Mucosa of descending colon (tissue), 3 donors: ENCODE measurements around the gene OR52N2. TPM values are rescaled to one million over a fixed set of nuclear protein-coding genes. Genes with fewer than 3 reads are reported as not detected.

Source experiments
- ATAC-seq: fragments of 200-7000 bp; cut with Tn5 transposase; one replicate; pipeline ENCODE4 v1.9.1; 2020; ENCODE audit warnings: mild to moderate bottlenecking, moderate library complexity
- DNase-seq, 3 donors: peaks; one replicate each; pipeline ENCODE4 v3.0.0-alpha.2; 2020
- H3K36me3 ChIP-seq: fragments of 200-600 bp; one replicate; pipeline ENCODE4 v1.8.0; 2021; ENCODE audit warnings: low read depth, mild to moderate bottlenecking
- H3K4me1 ChIP-seq: fragments of 200-600 bp; one replicate; pipeline ENCODE4 v1.8.0; 2021; ENCODE audit warnings: low read depth, mild to moderate bottlenecking
- H3K4me3 ChIP-seq: fragments of 200-600 bp; one replicate; pipeline ENCODE4 v1.8.0; 2021; ENCODE audit warnings: mild to moderate bottlenecking
- H3K9me3 ChIP-seq: fragments of 200-600 bp; one replicate; pipeline ENCODE4 v1.8.0; 2021; ENCODE audit warnings: mild to moderate bottlenecking
- CTCF ChIP-seq: fragments of 200-600 bp; IDR thresholded peaks from one replicate; pipeline ENCODE4 v1.8.0; 2022; ENCODE audit warnings: antibody characterized with exemption, mild to moderate bottlenecking
- intact Hi-C, 2 donors: fragments of 100-400 bp; cut with DNase I in 1 of 2; cut with micrococcal nuclease in 1 of 2; formaldehyde crosslinking; loops; one replicate each; pipeline versions ENCODE4 v1.11.0 to v1.11.1; 2022; cut with DNase I, micrococcal nuclease
- total RNA-seq, 3 donors: library from RNA; stranded (reverse); fragmentation: NEBNext Ultra II Directional in 2 of 3; extraction: Animal tissue kit (Norgen Biotek cat#: 25700) in 2 of 3; gene quantifications; one replicate each; pipeline versions ENCODE4 v1.2.1 to v1.2.4, GENCODE V29; 2021 to 2023
- donor health status: DM: no; HTN: no; CAD: no; lungs with moderate emphysema.
- donor health status: DM: no; HTN: no; CAD: no.
- donor health status: DM: no; HTN: yes; CAD: no.

Gene OR52N2
- total RNA-seq, 3 donors from 2014 or later = not detected

- no peaks in the 10 kb centered on the region for H3K36me3 ChIP-seq
- DNase-seq (no peak), ATAC-seq (no peak)
- intact Hi-C loops = no loop called here
- no peaks in the 10 kb centered on the region for H3K9me3 ChIP-seq
- no peak for TF ChIP-seq CTCF
- H3K4me3 ChIP-seq = no peak overlapping the region
- H3K4me1 ChIP-seq = no peaks in the 10 kb centered on the region
These were observed 9.6 kb downstream of the OR52N2 start for GRCh38 chr11:5818245-5818886.

DNA sequence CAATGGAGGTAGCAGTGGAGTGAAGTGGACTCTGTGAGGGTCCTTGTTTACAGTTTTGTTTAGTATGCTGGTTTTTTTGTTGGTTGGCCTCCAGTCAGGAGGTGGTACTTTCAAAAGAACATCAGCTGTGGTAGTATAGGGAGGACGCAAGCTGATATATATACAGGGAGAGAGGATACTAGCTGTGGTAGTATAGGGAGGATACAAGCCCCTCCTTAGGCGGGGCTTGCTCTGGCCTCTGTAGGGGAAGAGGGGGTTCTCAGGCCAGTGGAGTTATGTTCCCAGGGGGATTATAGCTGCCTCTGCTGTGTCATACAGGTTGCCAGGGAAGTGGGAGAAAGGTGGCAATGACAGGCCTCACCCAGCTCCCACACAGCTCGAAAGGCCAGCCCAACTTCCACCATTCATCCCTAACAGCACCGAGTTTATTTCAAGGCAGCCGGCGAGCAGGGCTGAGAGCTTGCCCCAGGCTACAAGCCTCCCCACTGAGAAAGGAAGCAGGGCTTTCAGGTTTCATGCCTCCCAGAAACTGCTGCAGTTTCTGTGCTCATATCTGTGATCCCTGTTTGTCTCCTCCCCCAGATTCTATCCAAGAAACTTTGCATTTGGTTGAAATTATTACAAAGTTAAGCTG, 22.6 kb downstream of the OR52N2 start:
- Histone ChIP-seq H3K36me3 (no peaks in the 10 kb centered on the region), H3K4me3 (no peak overlapping the region), H3K9me3 (no peaks in the 10 kb centered on the region), H3K4me1 (no peaks in the 10 kb centered on the region)
- TF ChIP-seq CTCF = no peak
- no peak for ATAC-seq
- intact Hi-C loops = no loop called here
- no peak for DNase-seq

- DNase-seq = no peak
- intact Hi-C loops = no loop called here
- no peak for TF ChIP-seq CTCF
- Histone ChIP-seq H3K4me3 (no peak overlapping the region), H3K9me3 (no peaks in the 10 kb centered on the region), H3K36me3 (no peaks in the 10 kb centered on the region), H3K4me1 (no peaks in the 10 kb centered on the region)
- no peak for ATAC-seq
These were observed 24.7 kb downstream of the OR52N2 start for GRCh38 chr11:5833446-5833845.

GRCh38 chr11:5837695-5838094, 29.0 kb downstream of the OR52N2 start:
- H3K36me3 ChIP-seq = no peaks in the 10 kb centered on the region
- intact Hi-C loops = no loop called here
- no peak for TF ChIP-seq CTCF
- H3K4me1 ChIP-seq = no peaks in the 10 kb centered on the region
- DNase-seq (no peak), ATAC-seq (no peak)
- no peaks in the 10 kb centered on the region for H3K9me3 ChIP-seq
- no peak overlapping the region for H3K4me3 ChIP-seq

DNA sequence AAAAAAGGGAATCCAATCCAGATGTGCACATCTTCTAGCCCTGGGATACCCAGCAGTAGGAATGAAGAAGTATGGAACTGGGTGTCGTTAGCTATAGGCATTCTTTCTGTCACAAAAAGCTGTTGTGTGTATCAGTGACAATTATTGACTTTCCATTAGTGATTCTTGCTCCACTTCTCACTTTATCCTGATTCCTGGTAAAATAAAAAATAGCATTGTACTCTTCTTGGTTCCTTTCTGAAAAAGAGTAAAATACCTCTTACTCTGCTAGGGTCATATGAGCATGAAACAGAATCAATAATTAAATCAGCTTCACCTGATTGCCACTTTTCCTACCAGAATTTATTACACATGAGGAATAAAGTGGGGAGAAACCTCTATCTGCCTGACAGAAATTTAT, 33.1 kb downstream of the OR52N2 start, which contains the start of gene OR52E6:
Gene OR52E6 (minus strand): TSS at position 101 of the 400 bp plus-strand sequence. CDS start 0 bp downstream, at position 101.
- DNase-seq (no peak), ATAC-seq (no peak)
- no peaks in the 10 kb centered on the region for H3K36me3 ChIP-seq
- H3K4me1 ChIP-seq = no peaks in the 10 kb centered on the region
- no peak within 1 kb of the TSS for H3K4me3 ChIP-seq
- TF ChIP-seq CTCF = no peak
- intact Hi-C loops = no loop called here
- H3K9me3 ChIP-seq = no peaks in the 10 kb centered on the region
